HUES64 (cell line): ENCODE data around the gene APOL1.
"Not testable (repeated sequence)": the region's sequence is repeated elsewhere in the genome, so short reads cannot be mapped to it uniquely, and the experiment has no call there.

Experiments used
- H3K27ac ChIP-seq: 2 replicates; pipeline ENCODE4 v1.7.0; 2013; ENCODE audit warnings: low read depth, low read length, inconsistent platforms
- H3K27me3 ChIP-seq: 2 replicates; pipeline ENCODE4 v1.6.1; 2013; ENCODE audit warnings: mild to moderate bottlenecking, low read length; ENCODE audit not compliant: insufficient read depth
- H3K36me3 ChIP-seq: 2 replicates; pipeline ENCODE4 v1.6.1; 2013; ENCODE audit warnings: mild to moderate bottlenecking, low read length; ENCODE audit not compliant: insufficient read depth
- H3K4me1 ChIP-seq: 2 replicates; pipeline ENCODE4 v1.6.1; 2013; ENCODE audit warnings: mild to moderate bottlenecking, low read length, moderate library complexity; ENCODE audit not compliant: insufficient read depth
- H3K4me3 ChIP-seq: 2 replicates; pipeline ENCODE4 v1.5.1; 2013; ENCODE audit warnings: mild to moderate bottlenecking, low read length, moderate library complexity
- H3K9ac ChIP-seq: 2 replicates; pipeline ENCODE4 v1.6.1; 2013; ENCODE audit warnings: mild to moderate bottlenecking, low read depth, low read length
- H3K9me3 ChIP-seq: 2 replicates; pipeline ENCODE4 v1.6.1; 2013; ENCODE audit warnings: low read depth, low read length; ENCODE audit not compliant: insufficient read depth
- WGBS: fragments of 150-250, 120-280 bp; methylation state at CpG from one replicate; pipeline ENCODE4 v1.1.7; 2013; ENCODE audit warnings: missing lambda C conversion rate; 5-methylcytosine and 5-hydroxymethylcytosine counted together

Gene APOL1

DNA sequence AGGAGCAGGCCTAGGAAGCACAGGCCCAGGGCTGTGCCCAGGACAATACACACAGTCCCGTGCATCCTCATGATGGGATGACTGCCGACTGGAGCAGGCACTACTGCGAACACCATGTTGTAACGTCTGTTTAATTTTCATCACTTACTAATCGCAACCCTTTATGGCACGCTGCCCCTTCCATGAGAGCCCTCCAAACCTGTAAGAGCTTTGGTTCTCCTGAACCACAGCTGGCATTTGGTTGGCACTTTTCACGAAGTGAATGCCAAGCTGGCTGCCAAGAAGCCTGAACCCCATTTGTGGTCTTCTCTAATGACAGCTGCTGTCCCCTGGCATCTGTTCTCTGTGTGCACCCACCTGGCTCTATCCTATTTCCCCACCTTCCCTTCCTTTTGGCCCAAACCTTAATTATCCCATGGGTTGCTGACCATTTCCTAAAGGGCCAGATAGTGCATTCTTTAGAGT, 36.5 kb downstream of the APOL1 start:
- 96% methylated on average over 7 of the region's 7 CpGs for WGBS
- Histone ChIP-seq H3K9me3 (0 out of 2 replicates have a peak, but pooled peaks cover 6% of the 10 kb centered on the region), H3K4me1 (no peaks in the 10 kb centered on the region), H3K27me3 (no peaks in the 10 kb centered on the region), H3K27ac (no peak overlapping the region), H3K9ac (no peak overlapping the region), H3K4me3 (no peak overlapping the region), H3K36me3 (peaks cover 84% of the 10 kb centered on the region)

DNA sequence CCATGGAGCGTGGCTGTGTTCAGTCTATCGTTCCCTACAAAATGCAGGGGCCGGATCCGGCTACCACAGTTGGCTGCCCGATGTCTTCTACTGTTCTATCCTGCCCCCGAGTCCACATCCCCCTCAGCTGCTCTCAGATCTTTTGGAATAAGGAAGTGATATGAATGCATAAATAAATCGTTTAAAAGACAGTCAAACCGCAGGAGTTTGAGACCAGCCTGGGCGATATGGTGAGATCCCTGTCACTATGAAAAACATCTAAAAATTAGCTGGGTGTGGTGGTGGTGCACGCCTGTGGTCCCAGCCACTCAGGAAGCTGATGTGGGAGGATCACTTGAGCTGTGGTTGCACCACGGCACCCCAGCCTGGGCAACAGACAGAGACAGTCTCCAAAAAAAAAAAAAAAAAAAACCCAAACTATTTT, 37.0 kb downstream of the APOL1 start:
- peaks cover 84% of the 10 kb centered on the region for H3K36me3 ChIP-seq
- H3K4me1 ChIP-seq, H3K27me3 ChIP-seq, H3K9ac ChIP-seq, H3K4me3 ChIP-seq, H3K27ac ChIP-seq, H3K9me3 ChIP-seq: not testable (repeated sequence)
- WGBS: 96% methylated on average over 9 of the region's 11 CpGs

DNA sequence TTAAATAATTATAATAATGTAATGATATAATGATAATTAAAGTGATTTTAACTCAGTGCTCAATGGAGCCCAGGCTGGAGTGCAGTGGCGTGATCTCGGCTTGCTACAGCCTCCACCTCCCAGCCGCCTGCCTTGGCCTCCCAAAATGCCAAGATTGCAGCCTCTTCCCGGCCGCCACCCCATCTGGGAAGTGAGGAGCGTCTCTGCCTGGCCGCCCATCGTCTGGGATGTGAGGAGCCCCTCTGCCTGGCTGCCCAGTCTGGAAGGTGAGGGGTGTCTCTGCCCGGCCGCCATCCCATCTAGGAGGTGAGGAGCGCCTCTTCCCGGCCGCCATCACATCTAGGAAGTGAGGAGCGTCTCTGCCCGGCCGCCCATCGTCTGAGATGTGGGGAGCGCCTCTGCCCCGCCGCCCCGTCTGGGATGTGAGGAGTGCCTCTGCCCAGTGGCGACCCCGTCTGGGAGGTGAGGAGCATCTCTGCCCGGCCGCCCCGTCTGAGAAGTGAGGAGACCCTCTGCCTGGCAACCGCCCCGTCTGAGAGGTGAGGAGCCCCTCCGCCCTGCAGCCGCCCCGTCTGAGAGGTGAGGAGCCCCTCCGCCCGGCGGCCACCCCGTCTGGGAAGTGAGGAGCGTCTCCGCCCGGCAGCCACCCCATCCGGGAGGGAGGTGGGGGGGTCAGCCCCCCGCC, 37.6 kb downstream of the APOL1 start:
- not testable (repeated sequence) for H3K27ac ChIP-seq, H3K9ac ChIP-seq, H3K4me1 ChIP-seq, H3K9me3 ChIP-seq, H3K27me3 ChIP-seq, H3K4me3 ChIP-seq
- peaks cover 84% of the 10 kb centered on the region for H3K36me3 ChIP-seq
- 100% methylated on average over 9 of the region's 40 CpGs for WGBS

DNA sequence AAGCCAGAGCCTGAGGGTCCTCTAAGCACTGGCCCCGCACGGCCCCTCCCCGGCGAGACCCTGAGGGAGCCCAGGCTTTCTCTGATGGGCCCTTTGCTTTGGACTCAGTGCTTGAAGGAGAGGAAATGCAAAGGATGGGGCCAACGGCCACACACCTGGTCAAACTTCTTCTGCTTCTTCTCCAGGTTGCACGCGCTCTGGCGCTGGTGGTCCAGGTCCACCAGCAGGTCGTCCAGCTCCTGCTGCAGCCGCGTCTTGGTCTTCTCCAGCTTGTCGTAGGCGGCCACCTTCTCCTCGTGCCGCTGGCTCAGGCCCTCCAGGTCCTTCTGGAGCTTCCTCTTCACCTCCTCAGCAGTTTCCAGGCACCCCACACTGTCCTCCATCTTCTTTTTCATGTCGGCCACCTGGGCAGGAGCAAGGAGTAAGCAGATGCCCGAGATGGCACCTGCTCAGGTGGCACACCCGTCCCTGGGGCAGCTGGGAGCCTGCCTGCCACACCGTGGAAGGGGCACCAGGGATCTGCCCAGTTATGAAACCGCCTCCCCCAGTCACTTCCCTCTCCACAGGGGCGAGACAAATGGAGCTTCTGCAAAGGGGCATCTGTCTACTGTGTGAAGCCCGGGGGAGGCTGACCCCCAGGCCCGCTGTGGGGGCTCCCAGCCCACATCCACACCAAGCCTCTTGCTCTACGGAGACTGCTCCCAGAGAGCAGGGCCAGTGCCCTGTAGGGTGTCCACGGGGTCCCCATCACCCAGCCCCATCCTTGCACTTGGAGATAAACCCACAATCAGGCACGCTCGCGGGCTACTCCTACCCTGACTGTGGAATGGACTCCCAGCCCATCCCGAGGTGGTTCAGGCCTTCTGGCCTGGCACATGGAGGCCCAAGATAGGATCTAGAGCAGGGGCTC, 39.2 kb downstream of the APOL1 start:
- H3K27ac ChIP-seq: no peak overlapping the region
- WGBS: 95% methylated on average over 29 of the region's 29 CpGs
- H3K4me1 ChIP-seq: no peaks in the 10 kb centered on the region
- H3K36me3 ChIP-seq: peaks cover 85% of the 10 kb centered on the region
- no peak overlapping the region for H3K4me3 ChIP-seq
- H3K9me3 ChIP-seq: 0 out of 2 replicates have a peak, but pooled peaks cover 6% of the 10 kb centered on the region
- no peak overlapping the region for H3K9ac ChIP-seq
- no peaks in the 10 kb centered on the region for H3K27me3 ChIP-seq

DNA sequence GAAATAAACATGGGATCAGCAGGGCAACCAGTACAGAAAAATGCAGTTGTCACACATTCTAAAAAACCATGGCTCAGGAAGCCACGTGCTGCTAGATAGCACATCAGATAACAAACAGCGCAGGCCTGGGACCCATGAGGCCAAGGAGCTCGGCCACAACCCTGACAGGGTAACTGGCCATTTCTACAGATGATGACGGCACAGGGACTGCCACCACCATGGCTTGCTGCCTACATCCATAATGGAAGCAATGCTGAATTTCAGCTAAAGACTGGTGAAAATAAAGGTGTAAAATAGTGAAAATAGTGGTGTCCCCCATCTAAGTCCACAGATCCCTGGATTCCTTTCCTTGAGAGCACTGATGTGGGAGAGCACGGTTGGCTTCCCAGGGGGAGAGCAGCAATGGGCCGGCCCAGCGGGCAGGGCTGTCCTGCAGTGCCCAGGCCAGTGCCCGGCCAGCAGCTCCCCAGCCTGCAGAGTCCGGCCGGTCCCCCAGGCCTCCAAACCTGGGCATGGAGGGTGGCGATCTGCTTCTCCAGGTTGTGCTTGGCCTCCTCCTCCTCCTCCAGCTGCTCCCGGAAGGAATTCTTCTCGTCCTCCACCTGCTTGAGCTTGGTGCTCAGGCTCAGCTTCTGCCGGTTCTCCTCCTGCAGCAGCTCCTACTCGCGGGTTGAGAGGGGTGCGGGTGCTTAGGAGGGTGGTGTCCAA, 40.0 kb downstream of the APOL1 start:
- WGBS: 96% methylated on average over 17 of the region's 17 CpGs
- Histone ChIP-seq H3K9me3 (0 out of 2 replicates have a peak, but pooled peaks cover 6% of the 10 kb centered on the region), H3K36me3 (peaks cover 87% of the 10 kb centered on the region), H3K4me3 (no peak overlapping the region), H3K9ac (no peak overlapping the region), H3K4me1 (no peaks in the 10 kb centered on the region), H3K27ac (no peak overlapping the region), H3K27me3 (no peaks in the 10 kb centered on the region)

DNA sequence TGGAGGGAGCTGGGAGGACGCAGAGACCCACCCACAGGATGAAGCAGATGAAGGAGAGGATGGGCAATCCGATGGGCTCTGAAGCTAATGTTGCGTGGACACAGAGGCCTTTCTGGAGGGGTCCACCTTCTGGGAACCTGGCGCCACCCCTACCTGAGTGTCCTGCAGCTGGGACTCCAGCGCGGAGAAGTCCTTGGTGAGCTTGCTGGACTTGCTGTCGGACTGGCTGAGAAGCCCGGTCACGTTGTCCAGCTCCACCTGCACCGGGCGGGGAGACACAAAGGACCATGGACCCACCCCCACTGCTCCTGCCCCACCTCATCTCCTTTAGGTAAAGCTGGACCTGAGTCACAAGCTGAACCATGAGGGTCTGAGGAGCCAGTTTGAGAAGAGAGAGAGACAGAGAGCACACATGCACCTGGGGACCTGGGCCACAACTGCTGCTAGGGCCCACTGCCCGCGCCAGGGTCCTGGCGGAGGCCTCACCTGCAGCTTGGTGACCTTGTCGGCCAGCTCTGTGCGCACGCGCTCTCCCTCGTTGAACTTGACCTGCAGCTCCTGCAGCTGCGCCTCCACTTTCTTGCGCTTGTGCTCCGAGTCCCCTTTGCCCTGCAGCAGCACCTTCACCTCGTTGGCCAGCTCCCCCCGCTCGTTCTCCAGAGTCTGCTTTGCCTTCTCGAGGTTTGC, 40.8 kb downstream of the APOL1 start:
- H3K27ac ChIP-seq: no peak overlapping the region
- H3K9ac ChIP-seq: no peak overlapping the region
- 95% methylated on average over 26 of the region's 26 CpGs for WGBS
- 0 out of 2 replicates have a peak, but pooled peaks cover 6% of the 10 kb centered on the region for H3K9me3 ChIP-seq
- no peaks in the 10 kb centered on the region for H3K27me3 ChIP-seq
- peaks cover 87% of the 10 kb centered on the region for H3K36me3 ChIP-seq
- no peaks in the 10 kb centered on the region for H3K4me1 ChIP-seq
- no peak overlapping the region for H3K4me3 ChIP-seq

DNA sequence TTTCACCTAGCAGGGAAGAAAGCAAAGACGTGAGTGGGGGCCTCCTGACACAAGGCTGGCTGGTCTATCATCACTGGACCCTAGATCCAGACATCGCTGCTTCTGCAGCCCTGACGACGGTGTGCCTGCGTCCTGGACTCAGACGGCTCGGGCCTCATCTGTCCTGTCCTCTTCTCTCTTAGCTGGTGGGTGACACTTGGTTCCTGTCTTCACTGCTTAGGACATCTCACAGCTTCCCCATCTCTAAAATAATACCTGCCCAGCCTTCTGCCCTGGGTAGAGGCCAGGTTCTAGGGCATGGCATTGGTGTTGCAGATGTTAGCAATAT, 41.3 kb downstream of the APOL1 start:
- Histone ChIP-seq H3K36me3 (peaks cover 87% of the 10 kb centered on the region), H3K9me3 (0 out of 2 replicates have a peak, but pooled peaks cover 6% of the 10 kb centered on the region), H3K27me3 (no peaks in the 10 kb centered on the region), H3K4me1 (no peaks in the 10 kb centered on the region), H3K27ac (no peak overlapping the region), H3K9ac (no peak overlapping the region), H3K4me3 (no peak overlapping the region)
- WGBS: 96% methylated on average over 7 of the region's 7 CpGs

DNA sequence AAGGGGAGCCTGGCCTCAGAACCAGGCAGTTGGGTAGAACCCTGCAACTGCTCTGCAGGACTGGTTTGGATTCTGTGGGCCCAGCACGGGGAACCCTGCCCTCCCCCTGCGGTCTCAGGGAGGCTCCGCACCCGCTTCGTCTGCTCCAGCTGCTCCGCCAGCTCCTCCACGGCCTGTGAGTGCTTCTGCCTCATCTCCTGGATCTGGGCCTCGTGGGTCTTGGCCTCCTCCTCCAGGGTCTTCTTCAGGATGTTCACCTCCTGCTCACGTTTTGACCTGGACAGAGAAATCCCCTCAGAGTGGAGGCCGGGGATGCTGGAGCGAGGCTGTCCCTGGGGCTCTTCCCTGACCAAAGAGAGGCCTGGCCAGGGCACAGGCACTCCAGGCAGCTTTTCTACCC, 41.9 kb downstream of the APOL1 start:
- no peaks in the 10 kb centered on the region for H3K4me1 ChIP-seq
- H3K9me3 ChIP-seq: 0 out of 2 replicates have a peak, but pooled peaks cover 6% of the 10 kb centered on the region
- 96% methylated on average over 11 of the region's 11 CpGs for WGBS
- peaks cover 87% of the 10 kb centered on the region for H3K36me3 ChIP-seq
- H3K4me3 ChIP-seq: no peak overlapping the region
- H3K27ac ChIP-seq: no peak overlapping the region
- no peaks in the 10 kb centered on the region for H3K27me3 ChIP-seq
- no peak overlapping the region for H3K9ac ChIP-seq

DNA sequence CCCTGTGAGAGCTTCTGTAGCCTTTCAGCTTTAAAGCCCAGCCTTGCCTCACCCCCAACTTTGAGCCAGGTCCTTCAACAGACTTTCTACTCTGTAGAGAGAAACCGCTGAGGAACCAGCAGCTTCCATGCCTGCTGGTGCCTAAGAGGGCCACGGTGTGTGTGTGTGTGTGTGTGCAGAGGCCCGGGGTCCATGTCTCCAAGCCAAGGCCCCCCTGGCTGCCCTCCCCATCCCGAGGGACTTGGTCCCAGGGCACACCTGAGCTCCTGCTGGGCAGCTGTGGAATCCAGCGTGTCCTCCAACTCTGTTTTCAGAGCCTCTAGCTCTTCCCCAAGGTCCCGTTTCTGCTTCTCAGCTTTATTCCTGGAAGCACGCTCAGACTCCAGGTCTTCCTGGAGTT, 42.3 kb downstream of the APOL1 start:
- H3K27ac ChIP-seq: no peak overlapping the region
- H3K4me3 ChIP-seq: no peak overlapping the region
- no peaks in the 10 kb centered on the region for H3K27me3 ChIP-seq
- H3K9me3 ChIP-seq: 0 out of 2 replicates have a peak, but pooled peaks cover 6% of the 10 kb centered on the region
- H3K36me3 ChIP-seq: peaks cover 88% of the 10 kb centered on the region
- H3K4me1 ChIP-seq: no peaks in the 10 kb centered on the region
- WGBS: 97% methylated on average over 7 of the region's 7 CpGs
- H3K9ac ChIP-seq: no peak overlapping the region

DNA sequence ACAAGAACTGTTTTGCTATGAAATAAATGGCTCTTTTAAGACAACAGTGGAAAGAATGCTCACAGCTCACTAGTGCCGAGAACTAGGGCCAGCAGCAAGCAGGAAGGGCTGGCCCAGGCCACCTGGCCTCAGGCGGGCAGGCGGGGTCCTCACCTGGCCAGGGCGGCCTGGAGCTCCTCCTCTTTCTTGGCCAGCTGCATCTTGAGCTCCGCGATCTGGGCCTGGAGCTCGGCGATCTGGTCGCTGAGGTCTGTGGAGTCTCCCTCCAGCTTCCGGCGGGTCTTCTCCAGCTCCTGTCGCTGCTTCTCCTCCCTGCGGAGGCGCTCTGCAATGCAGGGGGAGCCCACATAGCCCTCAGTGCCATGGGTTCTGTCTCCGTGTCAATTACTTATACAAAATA, 43.8 kb downstream of the APOL1 start:
- Histone ChIP-seq H3K27me3 (no peaks in the 10 kb centered on the region), H3K27ac (no peak overlapping the region), H3K9ac (no peak overlapping the region), H3K9me3 (0 out of 2 replicates have a peak, but pooled peaks cover 3% of the 10 kb centered on the region), H3K36me3 (peaks cover 98% of the 10 kb centered on the region), H3K4me3 (no peak overlapping the region), H3K4me1 (no peaks in the 10 kb centered on the region)
- WGBS: 94% methylated on average over 15 of the region's 15 CpGs
